ENCODE data around the gene ADRA2C. TPM values are rescaled to one million over a fixed set of nuclear protein-coding genes. Genes with fewer than 3 reads are reported as not detected.

Gene ADRA2C
- total and polyA plus RNA-seq, 2 of the 13 experiments (the other 11 are each of a cell fraction or from before 2014, with no cell fraction given), result 15.4 to 69.7 TPM

- TF ChIP-seq ZNF687 (CRISPR knock-in tag; IDR thresholded peaks at IDR 0.05) (peak; percentile 93), ZNF598 (CRISPR knock-in tag; IDR thresholded peaks at IDR 0.05; ENCODE audit: borderline replicate concordance) (0 out of 2 replicates have a peak, but pooled peaks have one; percentile 20), MZF1 (CRISPR knock-in tag; IDR thresholded peaks at IDR 0.05; ENCODE audit: borderline replicate concordance) (no peak), DZIP1 (CRISPR knock-in tag; IDR thresholded peaks at IDR 0.05) (no peak), USF2 (IDR thresholded peaks at IDR 0.05; ENCODE audit: low read depth, low read length) (no peak), USF2 (CRISPR knock-in tag; IDR thresholded peaks at IDR 0.05; ENCODE audit: borderline replicate concordance) (no peak), ZNF672 (CRISPR knock-in tag; IDR thresholded peaks at IDR 0.05) (no peak), ZNF644 (CRISPR knock-in tag; IDR thresholded peaks at IDR 0.05; ENCODE audit: low read depth) (no peak), ZNF24 (IDR thresholded peaks at IDR 0.05) (no peak), ZNF260 (CRISPR knock-in tag; IDR thresholded peaks at IDR 0.05; ENCODE audit: borderline replicate concordance, low read depth) (no peak), GABPA (IDR thresholded peaks at IDR 0.05; ENCODE audit: low read depth, low read length) (no peak), GABPA (CRISPR knock-in tag; IDR thresholded peaks at IDR 0.05; ENCODE audit: low read depth) (no peak), SP5 (CRISPR knock-in tag; IDR thresholded peaks at IDR 0.05; ENCODE audit: borderline replicate concordance, low read depth) (no peak), HNRNPL (IDR thresholded peaks at IDR 0.05; ENCODE audit: low read depth, low read length) (peak; percentile 86; the same call in 1 of the 2 replicates), MYC (CRISPR knock-in tag; IDR thresholded peaks at IDR 0.05; ENCODE audit: borderline replicate concordance) (peak; percentile 21; the same call in 1 of the 2 replicates), ZKSCAN5 (CRISPR knock-in tag; IDR thresholded peaks at IDR 0.05) (no peak), ZFP36 (IDR thresholded peaks at IDR 0.05; ENCODE audit: borderline replicate concordance, low read depth, low read length, partially characterized antibody) (no peak), ZFP36L1 (CRISPR knock-in tag; IDR thresholded peaks at IDR 0.05) (no peak)
- TF ChIP-seq, protein P1, sequence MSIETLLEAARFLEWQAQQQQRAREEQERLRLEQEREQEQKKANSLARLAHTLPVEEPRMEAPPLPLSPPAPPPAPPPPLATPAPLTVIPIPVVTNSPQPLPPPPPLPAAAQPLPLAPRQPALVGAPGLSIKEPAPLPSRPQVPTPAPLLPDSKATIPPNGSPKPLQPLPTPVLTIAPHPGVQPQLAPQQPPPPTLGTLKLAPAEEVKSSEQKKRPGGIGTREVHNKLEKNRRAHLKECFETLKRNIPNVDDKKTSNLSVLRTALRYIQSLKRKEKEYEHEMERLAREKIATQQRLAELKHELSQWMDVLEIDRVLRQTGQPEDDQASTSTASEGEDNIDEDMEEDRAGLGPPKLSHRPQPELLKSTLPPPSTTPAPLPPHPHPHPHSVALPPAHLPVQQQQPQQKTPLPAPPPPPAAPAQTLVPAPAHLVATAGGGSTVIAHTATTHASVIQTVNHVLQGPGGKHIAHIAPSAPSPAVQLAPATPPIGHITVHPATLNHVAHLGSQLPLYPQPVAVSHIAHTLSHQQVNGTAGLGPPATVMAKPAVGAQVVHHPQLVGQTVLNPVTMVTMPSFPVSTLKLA (IDR thresholded peaks at IDR 0.05), result no peak
Observed at GRCh38 chr4:3781997-3782930, 16.1 kb downstream of the ADRA2C start (continued).

Data from HepG2 (cell line).